Smooth muscle cell of the brain vasculature (primary cell): ENCODE measurements around the gene ROS1.

ENCODE experiments used
- DNase-seq: peaks from one replicate; pipeline ENCODE4 v3.0.0-alpha.2; 2012; ENCODE audit warnings: low read depth, low spot score

Gene ROS1

GRCh38 chr6:117441824-117442264 is 16.1 kb upstream of the ROS1 start:
- DNase-seq = no peak

- DNase-seq = no peak
These were observed 15.2 kb upstream of the ROS1 start for GRCh38 chr6:117440706-117441525.

- DNase-seq = no peak
These were observed 6.5 kb upstream of the ROS1 start for GRCh38 chr6:117432273-117432672.

- no peak for DNase-seq
These were observed 2.0 kb downstream of the ROS1 start for GRCh38 chr6:117423754-117424153.

- DNase-seq = no peak
These were observed 7.4 kb downstream of the ROS1 start for GRCh38 chr6:117418320-117418719.

- no peak for DNase-seq
These were observed 7.9 kb downstream of the ROS1 start for GRCh38 chr6:117417851-117418250.

GRCh38 chr6:117414770-117415169 is 11.0 kb downstream of the ROS1 start:
- no peak for DNase-seq

- no peak for DNase-seq
These were observed 14.3 kb downstream of the ROS1 start for GRCh38 chr6:117411474-117411873.

- DNase-seq = no peak
These were observed 15.9 kb downstream of the ROS1 start for GRCh38 chr6:117409863-117410262.

- no peak for DNase-seq
These were observed 16.3 kb downstream of the ROS1 start for GRCh38 chr6:117409420-117409819.

- DNase-seq = no peak
These were observed 21.2 kb downstream of the ROS1 start for GRCh38 chr6:117404548-117404947.

GRCh38 chr6:117401799-117402198 is 23.9 kb downstream of the ROS1 start:
- no peak for DNase-seq

- DNase-seq = no peak
These were observed 25.8 kb downstream of the ROS1 start for GRCh38 chr6:117399924-117400323.

GRCh38 chr6:117399126-117399525 is 26.6 kb downstream of the ROS1 start:
- DNase-seq = no peak

GRCh38 chr6:117397536-117398227 is 28.1 kb downstream of the ROS1 start:
- DNase-seq = no peak

GRCh38 chr6:117396228-117396627 is 29.5 kb downstream of the ROS1 start:
- no peak for DNase-seq

GRCh38 chr6:117395164-117395563 is 30.6 kb downstream of the ROS1 start:
- DNase-seq = no peak

GRCh38 chr6:117393045-117393444 is 32.7 kb downstream of the ROS1 start:
- no peak for DNase-seq

- no peak for DNase-seq
These were observed 33.7 kb downstream of the ROS1 start for GRCh38 chr6:117391874-117392583.

GRCh38 chr6:117389227-117390057 is 36.3 kb downstream of the ROS1 start:
- DNase-seq = no peak

- no peak for DNase-seq
These were observed 38.2 kb downstream of the ROS1 start for GRCh38 chr6:117387454-117387974.
